Adrenal gland (tissue), 12 donors: ENCODE measurements around the gene ARFIP1. TPM values are rescaled to one million over a fixed set of nuclear protein-coding genes. Genes with fewer than 3 reads are reported as not detected.

Source experiments
- DNase-seq, 7 donors: peaks; one replicate each; pipeline ENCODE4 v3.0.0-alpha.2; 2019 to 2020
- H3K27ac ChIP-seq, 5 donors: fragments of 200-600 bp; sonication (generic) in 4 of 5; 1 replicate in 3 of 5; 2 replicates in 2 of 5; pipeline versions ENCODE4 v1.5.1 to v1.8.0; 2016 to 2020; ENCODE audit warnings: mild to moderate bottlenecking in 1 of 5
- H3K27me3 ChIP-seq: fragments of 200-600 bp; 2 replicates; pipeline ENCODE4 v1.8.0; 2021
- H3K36me3 ChIP-seq, 2 donors: fragments of 200-600 bp; replicated peaks in 1 of 2; 1 replicate in 1 of 2; 2 replicates in 1 of 2; pipeline versions ENCODE4 v1.5.1 to v1.8.0; 2018 to 2022
- H3K4me1 ChIP-seq, 2 donors: fragments of 200-600 bp; replicated peaks in 1 of 2; 1 replicate in 1 of 2; 2 replicates in 1 of 2; pipeline versions ENCODE4 v1.5.1 to v1.8.0; 2018 to 2021
- H3K4me3 ChIP-seq, 4 donors: fragments of 200-600 bp; sonication (generic) in 3 of 4; one replicate each; pipeline ENCODE4 v1.5.1; 2016 to 2018
- H3K9me3 ChIP-seq, 3 donors: fragments of 200-600 bp; sonication (generic) in 1 of 3; replicated peaks in 1 of 3; 1 replicate in 2 of 3; 2 replicates in 1 of 3; pipeline versions ENCODE4 v1.5.1 to v1.8.0; 2016 to 2021
- POLR2A ChIP-seq, 2 donors: fragments of 450-650 bp; IDR thresholded peaks; one replicate each; pipeline ENCODE4 v1.6.1; 2017; ENCODE audit warnings: antibody characterized with exemption in 2 of 2, mild to moderate bottlenecking in 2 of 2, moderate library complexity in 1 of 2
- WGBS, 4 donors: extraction: QIAGEN DNeasy Blood & Tissue Kit in 2 of 4; methylation state at CpG; one replicate each; pipeline versions ENCODE4 v1.1.5 to v1.1.7; 2013 to 2017; 5-methylcytosine and 5-hydroxymethylcytosine counted together
- intact Hi-C, 2 donors: fragments of 100-400 bp; cut with DNase I; formaldehyde crosslinking; loops; one replicate each; pipeline versions ENCODE4 v1.14.1 to v1.15.0; 2022 to 2023
- polyA plus RNA-seq, 3 donors: library from polyadenylated mRNA; stranded (reverse); fragments of 200-250 nt in 2 of 3; fragments of 350-450 nt in 1 of 3; fragmentation: Illumina TruSeq in 1 of 3; extraction: RNeasy Lipid Tissue Mini Kit (QIAGEN cat#74804) in 1 of 3; gene quantifications; one replicate each; pipeline ENCODE4 v1.2.3, GENCODE V29; 2013 to 2014
- total RNA-seq, 9 donors: library from RNA; depleted of rRNA in 4 of 9; stranded (reverse); fragments of >200 nt in 4 of 9; fragments of 120-200 nt in 1 of 9; fragmentation: NEBNext Ultra II Directional in 1 of 9; extraction: Animal tissue kit (Norgen Biotek cat#: 25700) in 1 of 9; gene quantifications; one replicate each; pipeline versions ENCODE4 v1.1.0 to v1.2.4, GENCODE V29; 2013 to 2023
- TF ChIP-seq, protein P1 (sequence below), 6 experiments: fragments of 450-650 bp in 4 of 6; fragments of 200-600 bp in 2 of 6; sonication (generic) in 1 of 6; IDR thresholded peaks; 1 replicate in 5 of 6; 2 replicates in 1 of 6; pipeline versions ENCODE4 v1.5.1 to v1.8.0; 2016 to 2021; ENCODE audit warnings: antibody characterized with exemption in 6 of 6, mild to moderate bottlenecking in 2 of 6, moderate library complexity in 1 of 6
- donor health status: healthy with polysubstance abuse.
- donor health status: Bipolar disorder and iron deficiency.
- donor health status: DM: yes; HTN: yes; CAD: no.
- donor health status: DM: no; HTN: no; CAD: no.
- donor health status: DM: no; HTN: no; CAD: no.
- donor health status: DM: yes; HTN: yes; CAD: no.

ARFIP1 gene
- total and polyA plus RNA-seq, 12 donors = 15.2 to 43.3 (median 28.3) TPM

DNA sequence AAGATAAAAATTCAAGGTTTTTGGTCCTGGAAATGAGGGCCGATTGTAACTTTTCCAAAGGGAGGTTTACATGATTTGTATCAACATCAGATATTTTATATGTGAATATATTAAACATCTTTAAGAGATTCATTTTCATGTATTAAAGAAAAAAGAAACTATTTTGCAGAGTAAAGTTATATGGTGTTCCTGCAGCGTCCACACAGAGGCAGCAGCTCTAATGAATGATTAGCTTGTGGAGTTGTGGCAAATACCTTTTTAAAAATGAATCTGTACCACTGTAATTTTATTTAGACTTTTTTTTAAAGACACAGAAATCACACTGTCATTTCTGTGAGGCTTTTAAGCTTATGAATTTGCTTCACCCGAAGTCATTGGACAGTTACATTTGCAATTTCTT, 130.8 kb downstream of the ARFIP1 start:
- no peaks in the 10 kb centered on the region for H3K4me1 ChIP-seq
- intact Hi-C loops = no loop called here
- H3K4me3 ChIP-seq = no peak overlapping the region
- no peak overlapping the region for H3K27ac ChIP-seq
- no peaks in the 10 kb centered on the region for H3K9me3 ChIP-seq
- no peak for TF ChIP-seq POLR2A (IDR thresholded peaks at IDR 0.05)
- TF ChIP-seq, protein P1, sequence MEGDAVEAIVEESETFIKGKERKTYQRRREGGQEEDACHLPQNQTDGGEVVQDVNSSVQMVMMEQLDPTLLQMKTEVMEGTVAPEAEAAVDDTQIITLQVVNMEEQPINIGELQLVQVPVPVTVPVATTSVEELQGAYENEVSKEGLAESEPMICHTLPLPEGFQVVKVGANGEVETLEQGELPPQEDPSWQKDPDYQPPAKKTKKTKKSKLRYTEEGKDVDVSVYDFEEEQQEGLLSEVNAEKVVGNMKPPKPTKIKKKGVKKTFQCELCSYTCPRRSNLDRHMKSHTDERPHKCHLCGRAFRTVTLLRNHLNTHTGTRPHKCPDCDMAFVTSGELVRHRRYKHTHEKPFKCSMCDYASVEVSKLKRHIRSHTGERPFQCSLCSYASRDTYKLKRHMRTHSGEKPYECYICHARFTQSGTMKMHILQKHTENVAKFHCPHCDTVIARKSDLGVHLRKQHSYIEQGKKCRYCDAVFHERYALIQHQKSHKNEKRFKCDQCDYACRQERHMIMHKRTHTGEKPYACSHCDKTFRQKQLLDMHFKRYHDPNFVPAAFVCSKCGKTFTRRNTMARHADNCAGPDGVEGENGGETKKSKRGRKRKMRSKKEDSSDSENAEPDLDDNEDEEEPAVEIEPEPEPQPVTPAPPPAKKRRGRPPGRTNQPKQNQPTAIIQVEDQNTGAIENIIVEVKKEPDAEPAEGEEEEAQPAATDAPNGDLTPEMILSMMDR (IDR thresholded peaks at IDR 0.05) = no peak
- DNase-seq = no peak
- H3K36me3 ChIP-seq = no peaks in the 10 kb centered on the region
- H3K27me3 ChIP-seq = no peaks in the 10 kb centered on the region
- WGBS, 4 donors = 76 to 97% (median 85%) methylated on average over 3 of the region's 3 CpGs

DNA sequence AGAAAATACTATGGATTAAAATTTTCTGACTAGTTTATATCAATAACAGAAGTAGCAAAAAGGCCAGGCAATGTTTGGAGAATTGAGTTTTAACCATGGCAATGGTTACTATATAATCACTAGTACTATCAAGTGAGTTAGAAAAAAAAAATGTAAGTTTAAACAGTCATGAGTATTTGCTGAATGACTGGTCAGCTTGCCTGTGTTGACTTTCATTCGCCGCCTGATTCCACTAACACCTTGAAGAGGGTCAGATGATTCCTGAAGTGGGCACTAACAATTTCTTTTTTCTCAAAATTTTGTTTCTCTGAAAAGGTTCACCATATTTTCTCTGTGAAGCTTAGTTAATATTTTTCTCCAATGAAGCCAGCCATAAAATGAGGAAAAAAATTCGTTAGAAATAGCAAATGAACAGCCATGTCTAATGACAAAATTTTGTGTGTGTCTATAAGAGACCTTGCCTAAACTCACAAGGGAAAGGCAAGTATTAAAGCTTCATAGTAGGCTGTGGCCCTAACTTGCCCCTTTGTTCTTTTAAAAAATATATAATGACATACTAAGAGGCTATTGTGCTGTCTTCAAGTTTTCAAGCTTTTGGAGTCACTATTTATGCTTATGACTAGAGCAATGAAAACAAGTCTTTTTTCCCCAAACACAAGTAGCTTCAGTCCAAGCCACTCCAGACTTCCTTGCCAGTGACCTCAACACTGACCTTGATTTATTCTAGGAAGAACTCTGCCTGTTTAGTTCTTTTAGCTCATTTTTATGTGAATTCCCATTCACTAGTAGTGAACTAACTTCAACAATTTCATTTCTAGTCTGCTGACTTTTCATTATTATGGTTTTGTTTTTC, 138.0 kb downstream of the ARFIP1 start:
- Histone ChIP-seq H3K9me3 (no peaks in the 10 kb centered on the region), H3K4me1 (no peaks in the 10 kb centered on the region), H3K27me3 (no peaks in the 10 kb centered on the region), H3K36me3 (no peaks in the 10 kb centered on the region), H3K27ac (no peak overlapping the region), H3K4me3 (no peak overlapping the region)
- TF ChIP-seq, protein P1 (IDR thresholded peaks at IDR 0.05) = no peak
- no peak for TF ChIP-seq POLR2A (IDR thresholded peaks at IDR 0.05)
- WGBS, 4 donors = 89 to 94% (median 91%) methylated on average over 3 of the region's 3 CpGs
- no peak for DNase-seq
- intact Hi-C loops = no loop called here

DNA sequence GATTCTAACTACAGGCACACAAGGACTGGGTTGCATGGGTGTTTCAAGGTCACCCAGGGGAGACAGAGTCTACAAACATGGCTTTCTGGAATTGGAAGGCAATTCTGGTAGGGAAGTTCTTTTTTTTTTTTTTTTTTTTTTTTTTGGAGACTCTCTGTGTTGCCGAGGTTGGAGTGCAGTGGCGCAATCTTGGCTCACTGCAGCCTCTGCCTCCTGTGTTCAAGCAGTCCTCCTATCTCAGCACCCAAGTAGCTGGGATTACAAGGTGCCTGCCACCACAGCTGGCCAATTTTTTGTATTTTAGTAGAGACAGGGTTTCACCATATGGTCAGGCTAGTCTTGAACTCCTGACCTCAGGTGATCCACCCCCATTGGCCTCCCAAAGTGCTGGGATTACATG, 140.1 kb downstream of the ARFIP1 start:
- intact Hi-C loops = no loop called here
- WGBS, 4 donors = 95 to 100% (median 97%) methylated on average over 2 of the region's 2 CpGs
- TF ChIP-seq, protein P1 (IDR thresholded peaks at IDR 0.05) = no peak
- no peak for TF ChIP-seq POLR2A (IDR thresholded peaks at IDR 0.05)
- no peak overlapping the region for H3K4me3 ChIP-seq
- no peaks in the 10 kb centered on the region for H3K4me1 ChIP-seq
- no peaks in the 10 kb centered on the region for H3K9me3 ChIP-seq
- H3K27me3 ChIP-seq = no peaks in the 10 kb centered on the region
- no peak for DNase-seq
- no peak overlapping the region for H3K27ac ChIP-seq
- H3K36me3 ChIP-seq = no peaks in the 10 kb centered on the region

DNA sequence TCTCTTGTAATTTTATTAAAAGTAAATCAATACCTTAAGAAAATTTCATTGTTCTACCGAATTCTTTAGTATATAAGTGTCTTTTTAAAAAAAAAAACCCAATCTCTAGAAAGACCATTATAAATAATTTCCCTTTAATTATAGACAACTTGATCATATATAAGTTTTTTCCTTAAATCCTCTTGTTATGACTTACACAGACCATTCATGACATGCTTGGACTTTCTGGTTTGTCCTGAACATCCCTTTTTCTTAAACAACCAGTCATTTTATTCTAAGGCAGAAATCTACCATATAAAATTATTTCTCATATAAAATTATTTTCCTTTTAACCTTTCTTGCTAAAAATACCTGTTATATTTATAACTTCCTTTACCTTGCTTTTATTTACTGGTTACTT, 141.0 kb downstream of the ARFIP1 start:
- Histone ChIP-seq H3K27me3 (no peaks in the 10 kb centered on the region), H3K4me3 (no peak overlapping the region), H3K4me1 (no peaks in the 10 kb centered on the region), H3K9me3 (no peaks in the 10 kb centered on the region), H3K36me3 (no peaks in the 10 kb centered on the region), H3K27ac (no peak overlapping the region)
- DNase-seq = no peak
- TF ChIP-seq POLR2A (IDR thresholded peaks at IDR 0.05) = no peak
- TF ChIP-seq, protein P1 (IDR thresholded peaks at IDR 0.05) = no peak
- intact Hi-C loops = no loop called here
- WGBS, 4 donors = 38 to 69% (median 58%) methylated on average over 1 of the region's 1 CpG
